Astrocyte of the cerebellum (primary cell): ENCODE results near the gene PTOV1.

Source experiments
- DNase-seq: peaks from one replicate; pipeline ENCODE4 v3.0.0-alpha.2; 2011; ENCODE audit warnings: low read depth
- H3K4me3 ChIP-seq: 2 replicates; pipeline ENCODE4 v1.5.1; 2011; ENCODE audit warnings: mild to moderate bottlenecking, low read depth, low read length, moderate library complexity
- in situ Hi-C: cut with HindIII; loops from 2 replicates; pipeline ENCODE4 v1.10.0; 2017; ENCODE audit warnings: low sequenced_read_pairs
- TF ChIP-seq, protein P1 (sequence below): IDR thresholded peaks from 2 replicates; pipeline ENCODE4 v1.5.1; 2012; ENCODE audit warnings: low read length, low read depth, moderate library complexity, mild to moderate bottlenecking; ENCODE audit errors: missing control alignments

Gene PTOV1

DNA sequence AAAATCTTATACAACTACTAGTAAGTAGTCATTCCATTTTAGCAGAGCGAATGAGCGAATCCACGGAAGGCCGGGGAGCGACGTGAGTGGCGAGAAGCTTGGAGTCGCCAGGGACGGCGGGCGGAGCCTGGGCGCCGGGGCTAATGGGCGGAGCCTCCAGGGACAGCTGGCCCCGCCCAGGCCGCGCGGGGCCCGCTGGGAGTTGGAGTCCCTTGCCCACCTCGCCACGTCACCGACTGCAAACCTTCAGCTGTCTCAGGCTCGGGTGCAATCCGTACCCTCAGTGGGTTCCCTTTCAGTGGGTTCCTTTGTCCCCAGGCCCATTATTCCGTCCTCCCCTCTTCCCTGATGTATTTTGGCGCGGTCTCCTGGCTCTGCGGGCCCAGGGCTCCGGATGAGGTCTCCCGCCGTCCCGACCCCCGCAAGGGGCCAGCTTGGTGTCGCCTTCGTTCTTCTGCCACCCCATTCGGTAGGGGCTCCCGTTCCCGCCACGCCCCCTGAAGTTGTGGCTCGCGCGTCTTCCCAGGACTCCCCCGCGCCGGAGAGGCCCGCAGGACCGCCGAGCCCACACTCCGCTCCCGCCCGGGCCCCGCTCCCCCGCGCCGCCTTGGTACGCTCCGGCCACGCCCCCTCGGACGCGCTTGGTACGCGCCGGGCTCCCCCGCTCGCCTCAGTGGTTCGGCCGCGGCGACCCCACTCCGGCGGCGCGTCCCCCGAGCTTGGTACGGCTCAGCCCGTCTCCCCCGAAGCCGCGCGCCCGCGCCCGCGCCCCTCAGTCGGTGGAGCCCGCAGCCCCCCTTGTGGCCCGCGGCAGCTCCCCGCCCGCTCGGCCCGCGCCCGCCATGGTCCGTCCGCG is at the start of gene PTOV1:
Gene PTOV1, plus strand, starts transcription at position 673 of the 856 bp plus-strand sequence.
- TF ChIP-seq, protein P1, sequence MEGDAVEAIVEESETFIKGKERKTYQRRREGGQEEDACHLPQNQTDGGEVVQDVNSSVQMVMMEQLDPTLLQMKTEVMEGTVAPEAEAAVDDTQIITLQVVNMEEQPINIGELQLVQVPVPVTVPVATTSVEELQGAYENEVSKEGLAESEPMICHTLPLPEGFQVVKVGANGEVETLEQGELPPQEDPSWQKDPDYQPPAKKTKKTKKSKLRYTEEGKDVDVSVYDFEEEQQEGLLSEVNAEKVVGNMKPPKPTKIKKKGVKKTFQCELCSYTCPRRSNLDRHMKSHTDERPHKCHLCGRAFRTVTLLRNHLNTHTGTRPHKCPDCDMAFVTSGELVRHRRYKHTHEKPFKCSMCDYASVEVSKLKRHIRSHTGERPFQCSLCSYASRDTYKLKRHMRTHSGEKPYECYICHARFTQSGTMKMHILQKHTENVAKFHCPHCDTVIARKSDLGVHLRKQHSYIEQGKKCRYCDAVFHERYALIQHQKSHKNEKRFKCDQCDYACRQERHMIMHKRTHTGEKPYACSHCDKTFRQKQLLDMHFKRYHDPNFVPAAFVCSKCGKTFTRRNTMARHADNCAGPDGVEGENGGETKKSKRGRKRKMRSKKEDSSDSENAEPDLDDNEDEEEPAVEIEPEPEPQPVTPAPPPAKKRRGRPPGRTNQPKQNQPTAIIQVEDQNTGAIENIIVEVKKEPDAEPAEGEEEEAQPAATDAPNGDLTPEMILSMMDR = no peak
- in situ Hi-C loops = no loop called here
- peak; percentile 77 for DNase-seq
- H3K4me3 ChIP-seq = peak within 1 kb of the TSS; percentile 82

DNA sequence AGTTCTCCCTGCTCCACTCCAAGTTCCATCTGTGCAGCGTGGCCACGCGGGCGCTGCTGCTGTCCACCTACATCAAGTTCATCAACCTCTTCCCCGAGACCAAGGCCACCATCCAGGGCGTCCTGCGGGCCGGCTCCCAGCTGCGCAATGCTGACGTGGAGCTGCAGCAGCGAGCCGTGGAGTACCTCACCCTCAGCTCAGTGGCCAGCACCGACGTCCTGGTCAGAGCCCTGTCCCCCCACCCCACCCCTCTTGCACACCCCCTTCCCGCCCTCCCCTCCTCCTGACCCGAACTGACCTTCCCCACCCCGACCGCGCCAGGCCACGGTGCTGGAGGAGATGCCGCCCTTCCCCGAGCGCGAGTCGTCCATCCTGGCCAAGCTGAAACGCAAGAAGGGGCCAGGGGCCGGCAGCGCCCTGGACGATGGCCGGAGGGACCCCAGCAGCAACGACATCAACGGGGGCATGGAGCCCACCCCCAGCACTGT is 49.5 kb upstream of the PTOV1 start:
- in situ Hi-C loops = no loop called here
- H3K4me3 ChIP-seq = peak overlapping the region; percentile 36
- TF ChIP-seq, protein P1 = no peak
- DNase-seq = no peak

GRCh38 chr19:49801966-49802661 is 48.8 kb upstream of the PTOV1 start:
- H3K4me3 ChIP-seq = peak overlapping the region; percentile 36
- in situ Hi-C loops = no loop called here
- TF ChIP-seq, protein P1 = peak; percentile 20
- DNase-seq = peak; percentile 66

- H3K4me3 ChIP-seq = no peak overlapping the region
- TF ChIP-seq, protein P1 = no peak
- in situ Hi-C loops = no loop called here
- DNase-seq = no peak
Measured at GRCh38 chr19:49802836-49803528, 48.0 kb upstream of the PTOV1 start.

GRCh38 chr19:49803529-49803856 is 47.5 kb upstream of the PTOV1 start:
- no peak for DNase-seq
- in situ Hi-C loops = no loop called here
- H3K4me3 ChIP-seq = no peak overlapping the region
- TF ChIP-seq, protein P1 = no peak
